ENCODE data around the gene IP6K3. TPM values are rescaled to one million over a fixed set of nuclear protein-coding genes. Genes with fewer than 3 reads are reported as not detected.

Gene IP6K3
- polyA plus RNA-seq, 1 donor (not counting 4 experiments of a cell fraction or from before 2014, with no cell fraction given), result not detected

GRCh38 chr6:33737267-33738026 lies 9.3 kb downstream of the IP6K3 start:
- H3K9me1 ChIP-seq (ENCODE audit: control insufficient read depth, extremely low read depth, insufficient read depth, low read length), result no peaks in the 10 kb centered on the region
- H3K27me3 ChIP-seq (ENCODE audit: control insufficient read depth, extremely low read depth, insufficient read depth, low read length), result no peaks in the 10 kb centered on the region
- FAIRE-seq (no peak), DNase-seq (ENCODE audit: low read depth, low spot score) (no peak)
- dilution Hi-C loops (cut with MboI; ENCODE audit: extremely low pct_ligation_motif_present, low sequenced_read_pairs), result no loop called here
- no peak overlapping the region for H3K27ac ChIP-seq (ENCODE audit: control insufficient read depth, insufficient read depth, low read length)
- no peak overlapping the region for H3K4me2 ChIP-seq (ENCODE audit: control insufficient read depth, extremely low read depth, insufficient read depth, low read depth, low read length)
- H3K4me3 ChIP-seq (ENCODE audit: control insufficient read depth in 2 of 3, extremely low read depth in 1 of 3, insufficient read depth in 2 of 3, low read depth in 1 of 3, low read length in 3 of 3), result no peak overlapping the region
- H4K20me1 ChIP-seq (ENCODE audit: control insufficient read depth, extremely low read depth, insufficient read depth, low read length), result no peaks in the 10 kb centered on the region
- H3K79me2 ChIP-seq (ENCODE audit: control insufficient read depth, insufficient read depth, low read length), result no peaks in the 10 kb centered on the region
- H3K9me3 ChIP-seq (ENCODE audit: control insufficient read depth, low read depth, low read length), result no peaks in the 10 kb centered on the region
- no peaks in the 10 kb centered on the region for H3K36me3 ChIP-seq (ENCODE audit: control insufficient read depth in 2 of 2, extremely low read depth in 1 of 2, insufficient read depth in 2 of 2, low read length in 2 of 2)
- TF ChIP-seq EZH2 (IDR thresholded peaks at IDR 0.05; ENCODE audit: low read length) (no peak), CTCF (optimal IDR thresholded peaks at IDR 0.05 in 1 of 3, IDR thresholded peaks at IDR 0.05 in 1 of 3, conservative IDR thresholded peaks at IDR 0.05 in 1 of 3; ENCODE audit: extremely low read depth in 1 of 3, insufficient read depth in 2 of 3, low read length in 3 of 3) (no peak)
- peaks cover 5% of the 10 kb centered on the region for H3K4me1 ChIP-seq (ENCODE audit: control insufficient read depth, extremely low read depth, insufficient read depth, low read length)
- H2AFZ ChIP-seq (ENCODE audit: control insufficient read depth, low read length), result no peak overlapping the region
- H3K9ac ChIP-seq (ENCODE audit: control insufficient read depth, extremely low read depth, insufficient read depth, low read length), result no peak overlapping the region

GRCh38 chr6:33735216-33735615 lies 11.5 kb downstream of the IP6K3 start:
- no peak for DNase-seq (ENCODE audit: low read depth, low spot score)
- TF ChIP-seq CTCF (optimal IDR thresholded peaks at IDR 0.05 in 1 of 3, IDR thresholded peaks at IDR 0.05 in 1 of 3, conservative IDR thresholded peaks at IDR 0.05 in 1 of 3; ENCODE audit: extremely low read depth in 1 of 3, insufficient read depth in 2 of 3, low read length in 3 of 3) (no peak), EZH2 (IDR thresholded peaks at IDR 0.05; ENCODE audit: low read length) (no peak)
- Histone ChIP-seq H3K79me2 (ENCODE audit: control insufficient read depth, insufficient read depth, low read length) (no peaks in the 10 kb centered on the region), H3K27me3 (ENCODE audit: control insufficient read depth, extremely low read depth, insufficient read depth, low read length) (no peaks in the 10 kb centered on the region), H3K9ac (ENCODE audit: control insufficient read depth, extremely low read depth, insufficient read depth, low read length) (no peak overlapping the region), H3K36me3 (ENCODE audit: control insufficient read depth in 2 of 2, extremely low read depth in 1 of 2, insufficient read depth in 2 of 2, low read length in 2 of 2) (no peaks in the 10 kb centered on the region), H3K4me3 (ENCODE audit: control insufficient read depth in 2 of 3, extremely low read depth in 1 of 3, insufficient read depth in 2 of 3, low read depth in 1 of 3, low read length in 3 of 3) (no peak overlapping the region), H2AFZ (ENCODE audit: control insufficient read depth, low read length) (no peak overlapping the region), H3K9me3 (ENCODE audit: control insufficient read depth, low read depth, low read length) (no peaks in the 10 kb centered on the region), H4K20me1 (ENCODE audit: control insufficient read depth, extremely low read depth, insufficient read depth, low read length) (no peaks in the 10 kb centered on the region), H3K4me1 (ENCODE audit: control insufficient read depth, extremely low read depth, insufficient read depth, low read length) (peaks cover 5% of the 10 kb centered on the region), H3K27ac (ENCODE audit: control insufficient read depth, insufficient read depth, low read length) (no peak overlapping the region), H3K9me1 (ENCODE audit: control insufficient read depth, extremely low read depth, insufficient read depth, low read length) (no peaks in the 10 kb centered on the region), H3K4me2 (ENCODE audit: control insufficient read depth, extremely low read depth, insufficient read depth, low read depth, low read length) (no peak overlapping the region)
- no peak for FAIRE-seq
- dilution Hi-C loops (cut with MboI; ENCODE audit: extremely low pct_ligation_motif_present, low sequenced_read_pairs), result no loop called here

All from keratinocyte (primary cell).